Thoracic aorta (tissue), 2 donors: ENCODE data around the gene C10orf90. TPM values are rescaled to one million over a fixed set of nuclear protein-coding genes. Genes with fewer than 3 reads are reported as not detected.

Experiments used
- ATAC-seq: fragments of 150-250 bp; one replicate; pipeline ENCODE4 v1.8.0; 2017; ENCODE audit warnings: low read depth; ENCODE audit not compliant: insufficient number of reproducible peaks, low FRiP score
- DNase-seq: peaks from one replicate; pipeline ENCODE4 v3.0.0-alpha.2; 2020; ENCODE audit warnings: low spot score
- H3K27ac ChIP-seq, 2 donors: fragments of 200-600 bp; sonication (generic); 1 replicate in 1 of 2; 2 replicates in 1 of 2; pipeline ENCODE4 v1.5.1; 2016; ENCODE audit warnings: mild to moderate bottlenecking in 2 of 2, moderate library complexity in 2 of 2
- H3K27me3 ChIP-seq: fragments of 200-600 bp; sonication (generic); replicated peaks from 2 replicates; pipeline ENCODE4 v1.6.0; 2016; ENCODE audit warnings: mild to moderate bottlenecking; ENCODE audit not compliant: insufficient read depth
- H3K36me3 ChIP-seq: fragments of 200-600 bp; sonication (generic); one replicate; pipeline ENCODE4 v1.5.1; 2016
- H3K4me1 ChIP-seq, 2 donors: fragments of 200-600 bp; sonication (generic); 1 replicate in 1 of 2; 2 replicates in 1 of 2; pipeline versions ENCODE4 v1.5.1 to v1.6.0; 2016; ENCODE audit warnings: low read depth in 2 of 2, mild to moderate bottlenecking in 1 of 2; ENCODE audit not compliant: control insufficient read depth in 1 of 2
- H3K4me3 ChIP-seq: fragments of 200-600 bp; sonication (generic); 2 replicates; pipeline ENCODE4 v1.5.1; 2016; ENCODE audit warnings: mild to moderate bottlenecking
- H3K9me3 ChIP-seq: fragments of 200-600 bp; sonication (generic); 2 replicates; pipeline ENCODE4 v1.5.1; 2016
- total RNA-seq, 2 donors: library from RNA; depleted of rRNA; stranded (reverse); fragments of >200 nt; gene quantifications; one replicate each; pipeline versions ENCODE4 v1.1.0 to v1.2.3, GENCODE V29; 2016
- TF ChIP-seq, protein P1 (sequence below): fragments of 200-600 bp; sonication (generic); IDR thresholded peaks from one replicate; pipeline ENCODE4 v1.5.1; 2019; ENCODE audit warnings: antibody characterized with exemption

Gene C10orf90
- total RNA-seq, 2 donors from 2014 or later = not detected

DNA sequence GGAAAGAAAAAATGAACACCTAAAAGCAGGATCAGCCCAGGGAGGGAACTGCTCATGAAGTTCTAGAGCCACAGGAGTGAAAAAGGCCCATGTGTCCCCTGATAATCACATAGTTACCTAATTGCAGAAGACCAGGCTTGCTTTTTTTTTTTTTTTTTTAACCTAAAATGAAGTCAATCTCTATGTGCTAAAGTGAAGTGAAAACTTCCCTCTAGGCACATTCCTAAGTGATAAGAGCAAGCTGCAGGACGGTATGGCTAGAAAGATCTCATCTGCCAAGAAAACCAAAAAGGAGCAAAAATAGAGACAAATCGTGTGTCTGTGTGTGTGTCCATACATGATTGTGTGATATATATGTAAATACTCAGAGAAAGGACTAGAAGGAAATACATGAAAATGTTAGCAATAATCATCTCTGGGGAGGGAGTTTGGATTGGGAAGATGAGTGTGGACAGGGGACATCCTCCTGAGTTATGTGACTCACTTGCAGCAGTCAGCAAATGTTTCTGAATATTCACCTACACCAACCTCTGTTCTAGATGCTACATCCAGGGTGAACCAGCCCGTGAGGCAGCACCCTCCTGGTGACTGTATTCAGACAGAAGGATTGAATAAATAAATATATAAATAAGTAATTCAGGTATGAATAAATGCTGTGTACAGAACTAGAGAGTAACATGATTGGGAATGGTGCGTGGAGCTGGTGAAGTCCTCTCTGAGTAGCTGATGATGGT is 76.4 kb downstream of the C10orf90 start:
- ATAC-seq = no peak
- no peak overlapping the region for H3K4me3 ChIP-seq
- H3K27me3 ChIP-seq = no peaks in the 10 kb centered on the region
- H3K9me3 ChIP-seq = no peaks in the 10 kb centered on the region
- TF ChIP-seq, protein P1, sequence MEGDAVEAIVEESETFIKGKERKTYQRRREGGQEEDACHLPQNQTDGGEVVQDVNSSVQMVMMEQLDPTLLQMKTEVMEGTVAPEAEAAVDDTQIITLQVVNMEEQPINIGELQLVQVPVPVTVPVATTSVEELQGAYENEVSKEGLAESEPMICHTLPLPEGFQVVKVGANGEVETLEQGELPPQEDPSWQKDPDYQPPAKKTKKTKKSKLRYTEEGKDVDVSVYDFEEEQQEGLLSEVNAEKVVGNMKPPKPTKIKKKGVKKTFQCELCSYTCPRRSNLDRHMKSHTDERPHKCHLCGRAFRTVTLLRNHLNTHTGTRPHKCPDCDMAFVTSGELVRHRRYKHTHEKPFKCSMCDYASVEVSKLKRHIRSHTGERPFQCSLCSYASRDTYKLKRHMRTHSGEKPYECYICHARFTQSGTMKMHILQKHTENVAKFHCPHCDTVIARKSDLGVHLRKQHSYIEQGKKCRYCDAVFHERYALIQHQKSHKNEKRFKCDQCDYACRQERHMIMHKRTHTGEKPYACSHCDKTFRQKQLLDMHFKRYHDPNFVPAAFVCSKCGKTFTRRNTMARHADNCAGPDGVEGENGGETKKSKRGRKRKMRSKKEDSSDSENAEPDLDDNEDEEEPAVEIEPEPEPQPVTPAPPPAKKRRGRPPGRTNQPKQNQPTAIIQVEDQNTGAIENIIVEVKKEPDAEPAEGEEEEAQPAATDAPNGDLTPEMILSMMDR = no peak
- no peak overlapping the region for H3K27ac ChIP-seq
- H3K4me1 ChIP-seq = no peaks in the 10 kb centered on the region
- DNase-seq = no peak
- no peaks in the 10 kb centered on the region for H3K36me3 ChIP-seq

- ATAC-seq (no peak), DNase-seq (no peak)
- H3K4me3 ChIP-seq = no peak overlapping the region
- no peaks in the 10 kb centered on the region for H3K9me3 ChIP-seq
- no peak overlapping the region for H3K27ac ChIP-seq
- TF ChIP-seq, protein P1 = no peak
- H3K4me1 ChIP-seq = no peaks in the 10 kb centered on the region
- H3K27me3 ChIP-seq = no peaks in the 10 kb centered on the region
- no peaks in the 10 kb centered on the region for H3K36me3 ChIP-seq
Measured at GRCh38 chr10:126592901-126593300, 77.6 kb downstream of the C10orf90 start.

DNA sequence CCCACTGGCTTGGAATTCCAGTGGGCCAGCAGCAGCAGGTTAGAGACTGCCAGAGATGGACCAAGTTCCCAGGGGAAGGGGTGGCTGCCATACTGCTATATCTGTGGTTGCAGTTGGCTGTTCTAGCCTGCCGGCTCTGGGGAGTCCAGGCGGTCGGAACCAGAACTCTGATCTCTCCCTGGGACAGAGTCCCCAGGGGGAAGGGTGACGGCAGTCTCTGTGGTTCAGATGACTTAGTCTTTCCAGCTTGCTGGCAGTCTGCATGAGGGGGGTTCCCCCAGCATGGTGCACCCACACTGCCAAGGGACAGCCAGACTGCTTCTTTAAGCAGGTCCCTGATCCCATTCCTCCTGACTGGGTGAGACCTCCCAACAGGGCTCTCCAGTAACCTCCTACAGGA is 82.5 kb downstream of the C10orf90 start:
- DNase-seq (no peak), ATAC-seq (no peak)
- H3K4me3 ChIP-seq = no peak overlapping the region
- H3K36me3 ChIP-seq = no peaks in the 10 kb centered on the region
- no peak overlapping the region for H3K27ac ChIP-seq
- H3K27me3 ChIP-seq = no peaks in the 10 kb centered on the region
- H3K9me3 ChIP-seq = no peaks in the 10 kb centered on the region
- no peaks in the 10 kb centered on the region for H3K4me1 ChIP-seq
- TF ChIP-seq, protein P1 = no peak

DNA sequence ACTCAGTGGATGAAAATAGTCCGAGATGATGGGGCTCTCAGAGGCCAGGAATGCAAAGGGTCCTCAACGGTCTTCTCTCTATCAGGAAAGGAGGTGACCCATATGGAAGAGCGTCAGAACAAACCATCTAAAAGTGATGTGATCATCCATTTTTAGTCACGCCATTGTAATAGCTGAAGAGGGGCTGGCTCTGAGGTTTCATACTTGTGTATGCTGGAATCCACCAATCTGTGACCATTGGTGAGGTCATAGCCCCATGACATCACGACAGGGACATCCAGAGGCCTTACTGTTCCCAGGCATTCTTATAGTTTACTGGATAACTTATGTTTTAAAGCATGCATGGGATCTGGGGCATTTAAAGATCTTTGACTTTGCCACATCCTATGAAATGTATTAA is 83.6 kb downstream of the C10orf90 start:
- DNase-seq = no peak
- TF ChIP-seq, protein P1 = no peak
- Histone ChIP-seq H3K27me3 (no peaks in the 10 kb centered on the region), H3K9me3 (no peaks in the 10 kb centered on the region), H3K27ac (no peak overlapping the region), H3K36me3 (no peaks in the 10 kb centered on the region), H3K4me1 (no peaks in the 10 kb centered on the region), H3K4me3 (no peak overlapping the region)
- no peak for ATAC-seq

DNA sequence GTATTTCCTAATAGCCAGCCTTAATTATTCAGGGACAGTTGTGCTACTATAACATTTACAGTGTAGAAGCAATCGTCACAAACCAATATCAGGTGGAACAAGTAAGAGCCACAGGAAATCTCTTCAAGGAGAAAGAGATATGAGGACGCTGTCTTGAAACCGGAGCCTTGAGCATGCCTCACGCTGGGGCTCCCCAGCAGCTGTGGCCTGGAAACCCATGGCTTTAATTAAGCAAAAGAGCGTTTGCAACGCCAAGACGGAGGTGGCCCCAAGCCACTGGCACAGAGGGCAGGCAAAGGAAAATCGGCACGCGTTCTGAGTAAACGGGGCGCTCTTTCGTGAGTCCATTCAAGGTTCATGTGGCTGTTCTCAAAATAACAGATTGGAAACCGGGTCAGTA is 84.4 kb downstream of the C10orf90 start:
- no peaks in the 10 kb centered on the region for H3K27me3 ChIP-seq
- no peaks in the 10 kb centered on the region for H3K9me3 ChIP-seq
- no peak for DNase-seq
- no peaks in the 10 kb centered on the region for H3K4me1 ChIP-seq
- H3K36me3 ChIP-seq = no peaks in the 10 kb centered on the region
- H3K27ac ChIP-seq = no peak overlapping the region
- H3K4me3 ChIP-seq = no peak overlapping the region
- ATAC-seq = no peak
- TF ChIP-seq, protein P1 = no peak
